Measurements from ENCODE around the gene CLN6. TPM values are rescaled to one million over a fixed set of nuclear protein-coding genes. Genes with fewer than 3 reads are reported as not detected.

CLN6 gene
- total RNA-seq, 2 donors from 2014 or later = 12.7 to 21.1 TPM

GRCh38 chr15:68207176-68207935 is 22.2 kb downstream of the CLN6 start:
- peaks cover 41% of the 10 kb centered on the region for H3K4me1 ChIP-seq
- no peak for DNase-seq
- intact Hi-C loops (cut with DNase I) = no loop called here
- H3K27me3 ChIP-seq = no peaks in the 10 kb centered on the region
- TF ChIP-seq CTCF (IDR thresholded peaks at IDR 0.05) (no peak), POLR2A (IDR thresholded peaks at IDR 0.05) (no peak)
- no peak for ATAC-seq
- no peak overlapping the region for H3K27ac ChIP-seq
- 85 to 91% methylated on average over 9 to 12 of the region's 12 CpGs for WGBS, 2 donors
- no peaks in the 10 kb centered on the region for H3K36me3 ChIP-seq (replicated peaks in 1 of 2; ENCODE audit: insufficient read depth in 1 of 2, low read depth in 2 of 2)
- no peak overlapping the region for H3K4me3 ChIP-seq
- no peaks in the 10 kb centered on the region for H3K9me3 ChIP-seq

GRCh38 chr15:68206711-68207151 is 22.8 kb downstream of the CLN6 start:
- Histone ChIP-seq H3K36me3 (replicated peaks in 1 of 2; ENCODE audit: insufficient read depth in 1 of 2, low read depth in 2 of 2) (no peaks in the 10 kb centered on the region), H3K4me3 (no peak overlapping the region), H3K27ac (peak overlapping the region in 1 of 4 donors; percentile 82), H3K27me3 (no peaks in the 10 kb centered on the region), H3K9me3 (no peaks in the 10 kb centered on the region), H3K4me1 (peaks cover 41% of the 10 kb centered on the region)
- no peak for TF ChIP-seq POLR2A (IDR thresholded peaks at IDR 0.05)
- no peak for TF ChIP-seq CTCF (IDR thresholded peaks at IDR 0.05)
- ATAC-seq (no peak), DNase-seq (no peak)
- intact Hi-C loops (cut with DNase I) = no loop called here
- WGBS, 2 donors = 95 to 96% methylated on average over 12 of the region's 12 CpGs

GRCh38 chr15:68205954-68206539 is 23.5 kb downstream of the CLN6 start:
- H3K27ac ChIP-seq = peak overlapping the region; percentile 67 to 82 (median 78)
- H3K4me1 ChIP-seq = peaks cover 46% of the 10 kb centered on the region
- ATAC-seq = no peak
- H3K27me3 ChIP-seq = no peaks in the 10 kb centered on the region
- no peaks in the 10 kb centered on the region for H3K9me3 ChIP-seq
- DNase-seq = peak in 2 of 4 donors; percentile 35 to 76
- TF ChIP-seq CTCF (IDR thresholded peaks at IDR 0.05) = no peak
- no peak for TF ChIP-seq POLR2A (IDR thresholded peaks at IDR 0.05)
- no peaks in the 10 kb centered on the region for H3K36me3 ChIP-seq (replicated peaks in 1 of 2; ENCODE audit: insufficient read depth in 1 of 2, low read depth in 2 of 2)
- no peak overlapping the region for H3K4me3 ChIP-seq
- intact Hi-C loops (cut with DNase I) = no loop called here
- 60 to 90% methylated on average over 10 to 14 of the region's 14 CpGs for WGBS, 2 donors

GRCh38 chr15:68205558-68205944 is 24.0 kb downstream of the CLN6 start:
- intact Hi-C loops (cut with DNase I) = no loop called here
- Histone ChIP-seq H3K27me3 (no peaks in the 10 kb centered on the region), H3K27ac (peak overlapping the region; percentile 67 to 82 (median 78)), H3K36me3 (replicated peaks in 1 of 2; ENCODE audit: insufficient read depth in 1 of 2, low read depth in 2 of 2) (no peaks in the 10 kb centered on the region), H3K4me1 (peaks cover 45% of the 10 kb centered on the region), H3K9me3 (no peaks in the 10 kb centered on the region), H3K4me3 (no peak overlapping the region)
- 64 to 75% methylated on average over 9 to 13 of the region's 13 CpGs for WGBS, 2 donors
- peak; percentile 20 for ATAC-seq
- no peak for TF ChIP-seq POLR2A (IDR thresholded peaks at IDR 0.05)
- no peak for TF ChIP-seq CTCF (IDR thresholded peaks at IDR 0.05)
- DNase-seq = no peak
